Neuronal stem cell (in vitro differentiated cells): ENCODE data around the gene PLCL2.

ENCODE experiments used
- DNase-seq: peaks from one replicate; pipeline ENCODE4 v3.0.0-alpha.2; 2013; ENCODE audit warnings: low spot score
- H2AFZ ChIP-seq: one replicate; pipeline ENCODE4 v1.6.1; 2013; ENCODE audit warnings: mild to moderate bottlenecking, low read length, inconsistent platforms
- H2AK5ac ChIP-seq: 2 replicates; pipeline ENCODE4 v1.6.1; 2013; ENCODE audit warnings: low read depth, mild to moderate bottlenecking, inconsistent platforms, low read length, moderate library complexity, mixed read lengths
- H2BK120ac ChIP-seq: 2 replicates; pipeline ENCODE4 v1.6.1; 2013; ENCODE audit warnings: low read depth, mild to moderate bottlenecking, inconsistent platforms, low read length, moderate library complexity, mixed read lengths
- H2BK12ac ChIP-seq: one replicate; pipeline ENCODE4 v1.6.1; 2013; ENCODE audit warnings: low read length, inconsistent platforms
- H2BK15ac ChIP-seq: 2 replicates; pipeline ENCODE4 v1.6.1; 2013; ENCODE audit warnings: mild to moderate bottlenecking, low read length, inconsistent platforms, mixed read lengths
- H2BK5ac ChIP-seq: one replicate; pipeline ENCODE4 v1.6.1; 2013; ENCODE audit warnings: inconsistent platforms, mild to moderate bottlenecking, low read length, moderate library complexity
- H3K14ac ChIP-seq: one replicate; pipeline ENCODE4 v1.6.1; 2013; ENCODE audit warnings: low read length, inconsistent platforms
- H3K18ac ChIP-seq: 2 replicates; pipeline ENCODE4 v1.6.1; 2013; ENCODE audit warnings: low read length, inconsistent platforms
- H3K23ac ChIP-seq: 2 replicates; pipeline ENCODE4 v1.6.1; 2013; ENCODE audit warnings: low read depth, mild to moderate bottlenecking, mixed read lengths, low read length, inconsistent platforms; ENCODE audit not compliant: poor library complexity
- H3K27ac ChIP-seq: replicated peaks from 3 replicates; pipeline ENCODE4 v1.5.1; 2013; ENCODE audit warnings: low read length, inconsistent platforms
- H3K27me3 ChIP-seq, 3 experiments: 2 replicates each; pipeline ENCODE4 v1.6.1; 2013; ENCODE audit warnings: low read length in 3 of 3, mild to moderate bottlenecking in 2 of 3, inconsistent platforms in 1 of 3, low read depth in 1 of 3, mixed read lengths in 1 of 3, moderate library complexity in 1 of 3; ENCODE audit not compliant: control insufficient read depth in 3 of 3, insufficient read depth in 3 of 3
- H3K36me3 ChIP-seq, 2 donors: replicated peaks in 1 of 2; 2 replicates each; pipeline ENCODE4 v1.6.1; 2013; ENCODE audit warnings: low read length in 2 of 2; ENCODE audit not compliant: control insufficient read depth in 2 of 2, insufficient read depth in 2 of 2
- H3K4ac ChIP-seq: 2 replicates; pipeline ENCODE4 v1.6.1; 2013; ENCODE audit warnings: inconsistent platforms, mild to moderate bottlenecking, low read length, moderate library complexity
- H3K4me1 ChIP-seq, 2 donors: 1 replicate in 1 of 2; 2 replicates in 1 of 2; pipeline ENCODE4 v1.6.1; 2013; ENCODE audit warnings: low read length in 2 of 2, low read depth in 1 of 2; ENCODE audit not compliant: control insufficient read depth in 2 of 2, insufficient read depth in 1 of 2
- H3K4me2 ChIP-seq: one replicate; pipeline ENCODE4 v1.6.1; 2013; ENCODE audit warnings: mild to moderate bottlenecking, low read length, inconsistent platforms; ENCODE audit not compliant: insufficient read depth, poor library complexity, severe bottlenecking
- H3K4me3 ChIP-seq, 2 donors: 2 replicates each; pipeline ENCODE4 v1.5.1; 2013; ENCODE audit warnings: low read length in 2 of 2, mild to moderate bottlenecking in 2 of 2, inconsistent platforms in 1 of 2, moderate library complexity in 1 of 2
- H3K79me1 ChIP-seq: one replicate; pipeline ENCODE4 v1.6.1; 2013; ENCODE audit warnings: low read depth, mild to moderate bottlenecking, inconsistent platforms, low read length, moderate library complexity
- H3K9ac ChIP-seq: one replicate; pipeline ENCODE4 v1.6.1; 2013; ENCODE audit warnings: mild to moderate bottlenecking, low read depth, low read length, inconsistent platforms; ENCODE audit not compliant: poor library complexity
- H3K9me3 ChIP-seq, 2 donors: replicated peaks in 1 of 2; 2 replicates each; pipeline versions ENCODE3 to v1.6.1; 2013; ENCODE audit warnings: low read length in 2 of 2, mild to moderate bottlenecking in 2 of 2, inconsistent platforms in 1 of 2, low read depth in 1 of 2, mixed read lengths in 1 of 2, moderate library complexity in 1 of 2; ENCODE audit not compliant: control insufficient read depth in 2 of 2, insufficient read depth in 1 of 2
- H4K8ac ChIP-seq: one replicate; pipeline ENCODE4 v1.6.1; 2013; ENCODE audit warnings: low read depth, mild to moderate bottlenecking, inconsistent platforms, low read length, moderate library complexity
- H4K91ac ChIP-seq: one replicate; pipeline ENCODE4 v1.6.1; 2013; ENCODE audit warnings: low read length, low read depth, mild to moderate bottlenecking, inconsistent platforms; ENCODE audit not compliant: poor library complexity
- WGBS, 2 donors: extraction: QIAGEN DNeasy Blood & Tissue Kit; methylation state at CpG; one replicate each; pipeline ENCODE4 v1.1.7; 2013; ENCODE audit warnings: missing lambda C conversion rate in 2 of 2, mixed read lengths in 1 of 2; ENCODE audit not compliant: insufficient read length in 2 of 2, insufficient replicate concordance in 1 of 2; ENCODE audit errors: extremely low coverage in 2 of 2; 5-methylcytosine and 5-hydroxymethylcytosine counted together

Gene PLCL2

GRCh38 chr3:16916840-16917239, 32.1 kb downstream of the PLCL2 start:
- Histone ChIP-seq H2BK15ac (no peak overlapping the region), H3K9me3 (no peaks in the 10 kb centered on the region), H3K23ac (no peak overlapping the region), H2AFZ (peak overlapping the region; percentile 49), H4K91ac (no peak overlapping the region), H2BK5ac (no peak overlapping the region), H2BK120ac (no peak overlapping the region), H3K14ac (no peak overlapping the region), H2BK12ac (no peak overlapping the region), H3K27me3 (no peaks in the 10 kb centered on the region), H3K9ac (no peak overlapping the region), H3K36me3 (no peaks in the 10 kb centered on the region), H3K4me2 (no peak overlapping the region), H3K27ac (no peak overlapping the region), H3K4me3 (no peak overlapping the region), H3K4me1 (peaks cover 2 to 13% of the 10 kb centered on the region in 2 donors), H3K79me1 (no peaks in the 10 kb centered on the region), H4K8ac (no peak overlapping the region), H2AK5ac (no peak overlapping the region), H3K4ac (no peak overlapping the region), H3K18ac (no peak overlapping the region)
- WGBS, 2 donors, result no CpG with 5 or more reads among the region's 5 CpGs
- no peak for DNase-seq

- Histone ChIP-seq H4K8ac (no peak overlapping the region), H3K9ac (no peak overlapping the region), H3K4ac (no peak overlapping the region), H3K27ac (no peak overlapping the region), H3K18ac (no peak overlapping the region), H3K14ac (no peak overlapping the region), H2BK5ac (no peak overlapping the region), H2AK5ac (no peak overlapping the region), H2BK120ac (no peak overlapping the region), H3K4me2 (no peak overlapping the region), H3K36me3 (no peaks in the 10 kb centered on the region), H2BK12ac (no peak overlapping the region), H4K91ac (no peak overlapping the region), H3K9me3 (no peaks in the 10 kb centered on the region), H3K4me1 (peaks cover 2 to 13% of the 10 kb centered on the region in 2 donors), H3K79me1 (no peaks in the 10 kb centered on the region), H3K27me3 (no peaks in the 10 kb centered on the region), H2AFZ (peak overlapping the region; percentile 49), H3K23ac (no peak overlapping the region), H3K4me3 (no peak overlapping the region), H2BK15ac (no peak overlapping the region)
- no peak for DNase-seq
These were observed 32.6 kb downstream of the PLCL2 start for GRCh38 chr3:16917256-16917935.

GRCh38 chr3:16917980-16918682, 33.4 kb downstream of the PLCL2 start:
- Histone ChIP-seq H3K36me3 (no peaks in the 10 kb centered on the region), H3K27ac (no peak overlapping the region), H4K8ac (no peak overlapping the region), H3K4me3 (no peak overlapping the region), H3K9me3 (no peaks in the 10 kb centered on the region), H2AK5ac (no peak overlapping the region), H2BK5ac (no peak overlapping the region), H2BK15ac (no peak overlapping the region), H3K14ac (no peak overlapping the region), H2BK12ac (no peak overlapping the region), H3K23ac (no peak overlapping the region), H2AFZ (no peak overlapping the region), H3K9ac (no peak overlapping the region), H3K4me1 (peaks cover 3 to 13% of the 10 kb centered on the region in 2 donors), H2BK120ac (no peak overlapping the region), H3K27me3 (no peaks in the 10 kb centered on the region), H4K91ac (no peak overlapping the region), H3K79me1 (no peaks in the 10 kb centered on the region), H3K4me2 (no peak overlapping the region), H3K18ac (no peak overlapping the region), H3K4ac (no peak overlapping the region)
- no CpG with 5 or more reads among the region's 3 CpGs for WGBS, 2 donors
- DNase-seq, result no peak

- H3K4me1 ChIP-seq, result peaks cover 4 to 13% of the 10 kb centered on the region in 2 donors
- no peak overlapping the region for H2BK12ac ChIP-seq
- no peak overlapping the region for H2BK5ac ChIP-seq
- no peak overlapping the region for H2AFZ ChIP-seq
- H4K91ac ChIP-seq, result no peak overlapping the region
- no peaks in the 10 kb centered on the region for H3K9me3 ChIP-seq
- H2AK5ac ChIP-seq, result no peak overlapping the region
- H3K18ac ChIP-seq, result no peak overlapping the region
- H2BK120ac ChIP-seq, result no peak overlapping the region
- DNase-seq, result no peak
- H3K9ac ChIP-seq, result no peak overlapping the region
- H3K36me3 ChIP-seq, result no peaks in the 10 kb centered on the region
- H3K14ac ChIP-seq, result no peak overlapping the region
- no peak overlapping the region for H4K8ac ChIP-seq
- H2BK15ac ChIP-seq, result no peak overlapping the region
- H3K4me2 ChIP-seq, result no peak overlapping the region
- H3K23ac ChIP-seq, result no peak overlapping the region
- H3K4me3 ChIP-seq, result no peak overlapping the region
- no peak overlapping the region for H3K4ac ChIP-seq
- no peaks in the 10 kb centered on the region for H3K27me3 ChIP-seq
- no peaks in the 10 kb centered on the region for H3K79me1 ChIP-seq
- H3K27ac ChIP-seq, result no peak overlapping the region
These were observed 33.9 kb downstream of the PLCL2 start for GRCh38 chr3:16918683-16919025.
